Fibroblast of gingiva (primary cell): ENCODE measurements around the gene TRAPPC14.
"Not testable (repeated sequence)": the region's sequence is repeated elsewhere in the genome, so short reads cannot be mapped to it uniquely, and the experiment has no call there.

Experiments used
- DNase-seq: peaks from one replicate; pipeline ENCODE4 v3.0.0-alpha.2; 2011; ENCODE audit warnings: low read depth

The TRAPPC14 gene

DNA sequence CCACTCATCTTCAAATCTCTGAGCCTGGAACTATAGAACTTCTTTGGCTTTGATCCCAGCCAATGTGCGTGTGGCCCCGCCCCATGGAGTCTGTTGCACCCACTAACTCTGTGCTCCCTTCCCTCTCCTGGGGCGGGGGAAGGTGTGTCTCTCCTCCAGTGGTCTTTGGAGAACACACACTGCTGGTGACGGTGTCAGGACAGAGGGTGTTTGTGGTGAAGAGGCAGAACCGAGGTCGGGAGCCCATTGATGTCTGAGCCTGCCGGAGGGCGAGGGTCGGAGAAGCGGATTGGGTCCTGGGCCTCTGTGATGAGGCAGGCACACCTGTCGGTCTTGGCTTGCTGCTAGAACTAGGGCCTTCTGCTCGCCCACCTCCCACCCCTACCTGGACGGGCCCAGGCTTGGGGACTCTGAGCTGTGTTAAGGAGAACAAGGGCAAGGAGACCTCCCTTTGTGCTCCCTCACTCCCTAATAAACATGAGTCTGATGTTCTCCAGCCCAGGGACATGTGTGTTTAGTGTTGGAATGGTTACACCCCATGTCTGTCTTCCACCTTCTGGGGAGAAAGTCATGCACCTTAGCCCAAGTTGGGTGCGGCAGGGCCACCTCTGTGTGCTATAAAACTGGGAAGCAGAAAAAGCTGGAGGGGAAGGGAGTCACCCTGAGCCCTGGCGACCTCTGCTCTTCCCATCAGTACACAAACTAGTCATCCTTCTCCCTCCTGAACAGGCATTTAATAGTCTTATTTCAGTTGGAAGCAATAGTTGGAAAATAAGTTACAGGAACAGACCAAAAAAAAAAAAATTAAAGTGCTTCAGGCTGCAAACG, 4.6 kb downstream of the TRAPPC14 start:
- no peak for DNase-seq

GRCh38 chr7:100152937-100153666, 5.4 kb downstream of the TRAPPC14 start:
- no peak for DNase-seq

- DNase-seq, result no peak
Observed at GRCh38 chr7:100152404-100152803, 6.1 kb downstream of the TRAPPC14 start.

GRCh38 chr7:100148559-100149328, 9.8 kb downstream of the TRAPPC14 start, which contains the start of gene LAMTOR4:
Gene LAMTOR4, plus strand, starts transcription at chr7:100148918. Its CDS starts 55 bp downstream, at chr7:100148973.
- DNase-seq, result peak; percentile 99

GRCh38 chr7:100148225-100148558, 10.3 kb downstream of the TRAPPC14 start:
- DNase-seq, result no peak

GRCh38 chr7:100147278-100147677, 11.2 kb downstream of the TRAPPC14 start:
- no peak for DNase-seq

DNA sequence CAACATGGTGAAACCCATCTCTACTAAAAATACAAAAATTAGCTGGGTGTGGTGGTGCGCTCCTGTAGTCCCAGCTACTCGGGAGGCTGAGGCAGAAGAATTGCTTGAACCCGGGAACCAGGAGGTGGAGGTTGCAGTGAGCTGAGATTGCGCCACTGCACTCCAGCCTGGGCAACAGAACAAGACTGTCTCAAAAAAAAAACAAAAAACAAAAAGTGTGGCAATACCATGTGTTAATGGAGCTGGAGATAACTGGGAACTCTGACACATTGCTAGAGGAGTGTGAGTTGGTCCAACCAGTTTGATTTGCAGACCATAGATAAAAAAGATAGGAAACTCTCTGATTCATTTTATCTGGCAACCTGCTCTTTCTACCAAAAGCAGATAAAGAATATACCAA, 12.2 kb downstream of the TRAPPC14 start:
- peak; percentile 41 for DNase-seq

DNA sequence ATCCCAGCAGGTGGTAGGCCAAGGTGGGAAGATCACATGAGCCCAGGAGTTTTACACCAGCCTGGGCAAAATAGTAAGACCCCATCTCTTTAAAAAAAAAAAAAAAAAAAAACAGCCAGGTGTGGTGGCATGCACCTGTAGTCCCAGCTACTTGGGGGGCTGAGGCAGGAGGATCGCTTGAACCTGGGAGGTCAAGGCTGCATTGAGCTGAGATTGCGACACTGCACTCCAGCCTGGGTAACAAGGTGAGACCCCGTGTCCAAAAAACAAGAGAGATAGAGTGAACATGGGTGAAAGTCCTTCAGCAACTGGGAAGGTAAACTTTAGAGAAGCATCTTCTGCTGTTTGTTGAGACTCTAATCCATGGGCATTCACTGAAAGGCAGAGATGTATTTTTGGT, 16.1 kb downstream of the TRAPPC14 start:
- no peak for DNase-seq

DNA sequence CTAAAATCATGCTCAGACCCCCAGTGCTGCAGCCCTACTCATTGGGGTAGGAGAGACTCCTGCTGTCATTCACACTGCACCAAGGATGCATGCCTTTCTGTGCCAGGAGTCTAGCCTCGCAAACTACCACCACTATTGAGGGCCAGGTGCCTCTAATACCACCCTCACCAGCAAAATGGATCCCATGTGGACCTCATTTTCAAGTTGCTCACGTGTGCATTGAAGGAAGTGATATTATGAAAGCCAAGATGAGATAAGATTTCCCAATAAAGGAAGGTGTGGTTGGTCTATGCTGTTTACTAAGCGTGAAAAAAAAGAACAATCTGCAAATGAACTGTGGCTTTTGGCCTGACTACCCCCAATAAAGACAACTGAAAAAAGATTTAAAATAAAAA, 17.0 kb downstream of the TRAPPC14 start:
- no peak for DNase-seq

DNA sequence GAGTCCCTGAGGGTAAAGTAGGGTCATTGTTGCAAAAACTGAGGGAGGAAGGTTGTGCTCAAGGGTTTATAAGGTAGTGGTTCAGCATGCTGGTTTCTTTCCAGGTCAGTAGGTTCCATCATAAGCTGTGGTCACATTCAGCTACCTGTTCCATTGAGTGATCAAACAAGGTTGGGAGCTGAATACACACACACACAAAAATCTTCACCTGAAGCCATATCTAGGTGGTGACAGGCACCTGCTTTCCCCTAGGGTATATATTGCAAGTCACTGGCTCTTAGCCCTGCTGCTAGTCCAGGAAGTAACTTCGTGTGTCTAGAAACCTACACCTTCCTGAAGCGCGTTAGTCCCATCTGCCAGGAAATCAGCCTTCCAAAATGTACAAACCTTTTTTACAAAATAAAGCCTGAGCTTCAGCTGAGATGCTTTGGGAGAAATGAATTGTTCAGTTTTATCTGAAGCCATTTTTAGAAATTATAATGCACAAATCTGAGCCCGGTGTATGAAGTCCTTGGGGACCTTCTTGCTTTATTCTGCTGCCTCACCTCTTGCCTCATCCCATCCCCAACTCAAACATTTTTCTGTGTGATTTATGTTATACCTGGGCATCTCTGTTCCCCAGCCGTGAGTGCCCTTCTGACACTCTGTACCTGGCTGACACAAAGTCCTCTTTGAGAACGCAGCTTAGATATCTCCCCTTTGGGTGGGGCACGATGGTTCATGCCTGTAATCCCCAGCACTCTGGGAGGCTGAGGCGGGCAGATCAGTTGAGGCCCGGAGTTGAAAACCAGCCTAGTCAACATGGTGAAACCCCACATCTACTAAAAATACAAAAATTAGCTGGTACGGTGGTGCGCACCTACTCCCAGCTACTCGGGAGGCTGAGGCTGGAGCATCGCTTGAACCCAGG, 20.4 kb downstream of the TRAPPC14 start:
- DNase-seq, result no peak

DNA sequence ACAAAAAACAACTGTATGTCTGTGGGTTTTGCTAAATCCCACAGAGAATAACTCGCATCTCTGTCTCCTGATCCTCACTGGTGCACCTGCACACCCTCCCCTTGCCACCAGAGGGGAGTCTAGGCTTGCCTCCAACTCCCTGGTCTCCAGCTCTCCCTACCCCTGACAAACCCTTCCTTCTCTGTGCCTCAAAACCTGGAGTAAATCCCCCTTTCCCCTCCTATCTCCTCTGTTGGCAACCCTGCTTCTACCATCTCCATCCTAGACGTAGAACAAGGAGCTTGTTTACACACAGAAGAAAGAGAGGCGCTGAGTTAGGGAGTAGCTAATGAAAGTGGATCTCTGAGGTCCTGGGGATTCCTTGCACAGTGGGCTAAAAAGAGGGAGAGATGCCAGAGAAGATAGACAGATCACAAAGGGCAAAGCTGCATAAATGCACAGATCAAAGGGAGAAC, 25.8 kb downstream of the TRAPPC14 start:
- DNase-seq, result peak; percentile 44

DNA sequence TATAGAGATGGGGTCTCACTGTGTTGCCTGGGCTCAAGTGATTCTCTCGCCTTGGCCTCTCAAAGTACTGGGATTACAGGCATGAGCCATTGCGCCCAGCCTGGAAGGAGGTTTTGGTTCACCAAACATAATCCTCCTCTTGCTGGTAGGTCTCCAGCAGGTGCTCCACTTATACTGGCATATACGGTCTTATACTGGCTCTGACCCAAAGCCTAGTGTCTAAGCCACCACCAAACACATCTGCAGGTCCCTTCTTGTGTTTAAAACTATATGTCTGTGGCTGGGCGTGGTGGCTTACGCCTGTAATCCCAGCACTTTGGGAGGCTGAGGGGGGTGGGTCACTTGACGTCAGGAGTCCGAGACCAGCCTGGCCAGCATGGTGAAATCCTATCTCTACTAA, 26.4 kb downstream of the TRAPPC14 start:
- DNase-seq, result no peak

DNA sequence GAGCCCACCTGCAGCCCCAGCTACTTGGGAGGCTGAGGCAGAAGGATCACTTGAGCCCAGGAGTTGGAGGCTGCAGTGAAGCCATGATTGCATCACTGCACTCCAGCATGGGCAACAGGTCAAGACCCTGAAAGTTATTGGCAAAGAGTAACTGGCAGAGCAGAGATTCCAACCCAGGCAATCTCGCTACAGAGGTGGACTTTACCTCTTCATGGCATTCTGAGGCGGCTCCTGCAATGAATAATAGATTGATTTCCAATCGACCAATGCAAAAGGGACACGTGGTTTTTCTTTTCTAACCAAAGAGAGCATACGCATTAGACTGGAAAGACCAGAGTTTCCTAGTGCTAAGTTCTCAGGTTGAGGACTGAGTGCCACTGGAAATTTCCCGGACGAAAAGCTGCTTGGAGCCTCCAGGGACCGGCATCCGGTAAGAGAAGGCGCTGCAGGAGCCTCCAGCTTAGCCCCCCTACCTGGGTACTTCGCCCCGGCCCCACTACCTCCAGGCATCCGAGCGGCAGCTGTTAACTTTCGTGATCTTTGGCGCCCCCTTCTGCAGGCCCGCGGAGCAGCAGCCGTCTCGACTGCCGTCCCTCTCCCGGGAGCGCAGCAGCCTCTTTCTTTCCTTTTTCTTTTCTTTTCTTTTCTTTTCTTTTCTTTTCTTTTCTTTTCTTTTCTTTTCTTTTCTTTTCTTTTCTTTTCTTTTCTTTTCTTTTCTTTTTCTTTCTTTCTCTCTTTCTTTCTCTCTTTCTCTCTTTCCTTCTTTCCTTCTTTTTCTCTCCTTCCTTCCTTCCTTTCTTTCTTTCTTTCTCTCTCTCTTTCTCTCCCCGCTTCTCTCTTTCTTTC, 27.7 kb downstream of the TRAPPC14 start:
- peak; percentile 18 for DNase-seq

- not testable (repeated sequence) for DNase-seq
Observed at GRCh38 chr7:100130220-100130607, 28.3 kb downstream of the TRAPPC14 start.

DNA sequence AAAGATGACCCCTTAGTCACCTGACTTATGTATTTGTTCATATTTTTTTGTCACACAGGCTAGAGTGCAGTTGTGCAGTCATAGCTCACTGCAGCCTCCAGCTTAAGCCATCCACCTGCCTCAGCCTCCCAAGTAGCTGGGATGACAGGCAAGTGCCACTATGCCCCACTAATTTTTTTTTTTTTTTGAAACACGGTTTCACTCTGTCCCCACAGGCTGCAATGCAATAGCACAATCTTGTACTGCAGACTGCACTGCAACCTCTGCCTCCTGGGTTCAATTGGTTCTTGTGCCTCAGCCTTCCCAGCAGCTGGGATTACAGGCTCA, 29.9 kb downstream of the TRAPPC14 start:
- DNase-seq, result no peak

- DNase-seq, result no peak
Observed at GRCh38 chr7:100127866-100128636, 30.5 kb downstream of the TRAPPC14 start.

GRCh38 chr7:100126931-100127865, 31.3 kb downstream of the TRAPPC14 start, which contains the start of gene MBLAC1:
Gene MBLAC1, plus strand, starts transcription at chr7:100126967. Its CDS starts 429 bp downstream, at chr7:100127396.
- peak; percentile 93 for DNase-seq

DNA sequence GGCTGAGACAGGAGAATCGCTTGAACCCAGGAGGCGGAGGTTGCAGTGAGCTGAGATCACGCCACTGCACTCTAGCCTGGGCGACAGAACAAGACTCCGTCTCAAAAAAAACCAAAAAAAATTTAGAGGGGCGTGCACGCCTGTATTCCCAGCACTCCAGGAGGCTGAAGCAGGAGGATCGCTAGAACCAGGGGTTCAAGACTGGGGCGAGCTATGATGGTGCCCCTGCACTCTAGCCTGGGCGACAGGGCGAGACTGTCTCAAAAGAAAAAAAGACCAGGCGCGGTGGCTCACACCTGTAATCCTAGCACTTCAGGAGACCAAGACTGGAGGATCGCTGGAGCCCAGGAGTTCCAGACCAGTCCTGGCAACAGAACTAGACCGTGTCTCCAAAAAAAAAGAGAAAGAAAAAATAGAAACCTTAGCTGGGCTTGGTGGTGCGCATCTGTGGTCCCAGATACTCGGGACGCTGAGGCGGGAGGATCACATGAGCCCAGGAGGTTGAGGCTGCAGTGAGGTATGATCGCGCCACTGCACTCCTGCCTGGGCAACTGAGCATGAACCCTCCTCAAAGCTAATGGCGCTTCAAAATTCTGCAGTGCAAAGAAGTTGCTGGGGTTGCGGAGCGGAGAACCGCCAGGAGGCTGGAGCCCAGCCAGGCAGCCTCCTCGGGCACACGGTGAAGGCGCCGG, 32.1 kb downstream of the TRAPPC14 start:
- DNase-seq, result no peak
